ENCODE measurements around the gene RASA4B. TPM values are rescaled to one million over a fixed set of nuclear protein-coding genes. Genes with fewer than 3 reads are reported as not detected.

RASA4B gene
- total RNA-seq, 1 donor from 2014 or later, result 28.6 TPM

DNA sequence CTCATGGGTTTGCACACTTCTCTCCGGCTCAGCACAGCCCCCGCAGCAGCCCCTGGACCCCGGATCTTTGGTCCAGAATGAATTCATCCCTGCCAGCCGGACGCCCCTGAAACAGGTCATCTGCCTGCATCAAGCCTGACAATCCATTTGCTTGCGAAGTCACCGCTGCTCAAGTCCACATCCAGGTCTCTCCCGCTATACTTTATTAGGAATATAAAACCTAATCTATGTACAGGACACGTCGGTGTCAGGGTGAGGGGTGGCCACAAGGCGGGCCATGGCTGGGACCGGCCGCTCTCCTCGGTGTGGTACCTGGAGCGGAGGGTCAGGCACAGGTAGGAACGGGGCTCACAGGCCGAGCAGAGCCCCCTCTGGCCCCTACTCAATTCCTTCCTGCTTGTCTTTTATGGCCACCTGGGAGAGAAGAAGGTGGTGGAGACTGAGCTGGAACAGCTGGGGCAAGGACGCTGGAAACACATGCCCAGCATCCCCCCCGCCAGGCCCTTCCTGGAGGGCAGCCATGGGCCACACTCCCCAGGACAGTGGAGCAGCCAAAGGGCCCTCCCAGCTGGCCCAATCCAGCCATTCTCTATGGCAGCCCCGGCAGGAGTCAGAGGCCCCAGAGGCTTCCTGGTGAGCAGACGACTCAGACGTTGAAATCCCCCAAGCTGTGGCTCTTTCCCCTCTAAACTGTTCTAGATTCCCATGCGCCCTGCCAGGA, 44.1 kb downstream of the RASA4B start:
- intact Hi-C loops (cut with micrococcal nuclease), result no loop called here
- Mint-ChIP-seq H3K4me3 (no peak overlapping the region), H3K9me3 (no peaks in the 10 kb centered on the region), H3K4me1 (no peaks in the 10 kb centered on the region), H3K27me3 (no peaks in the 10 kb centered on the region), H3K27ac (no peak overlapping the region), H3K36me3 (ENCODE audit: low read depth) (peaks cover 13% of the 10 kb centered on the region)
- peak; percentile 53 for DNase-seq

DNA sequence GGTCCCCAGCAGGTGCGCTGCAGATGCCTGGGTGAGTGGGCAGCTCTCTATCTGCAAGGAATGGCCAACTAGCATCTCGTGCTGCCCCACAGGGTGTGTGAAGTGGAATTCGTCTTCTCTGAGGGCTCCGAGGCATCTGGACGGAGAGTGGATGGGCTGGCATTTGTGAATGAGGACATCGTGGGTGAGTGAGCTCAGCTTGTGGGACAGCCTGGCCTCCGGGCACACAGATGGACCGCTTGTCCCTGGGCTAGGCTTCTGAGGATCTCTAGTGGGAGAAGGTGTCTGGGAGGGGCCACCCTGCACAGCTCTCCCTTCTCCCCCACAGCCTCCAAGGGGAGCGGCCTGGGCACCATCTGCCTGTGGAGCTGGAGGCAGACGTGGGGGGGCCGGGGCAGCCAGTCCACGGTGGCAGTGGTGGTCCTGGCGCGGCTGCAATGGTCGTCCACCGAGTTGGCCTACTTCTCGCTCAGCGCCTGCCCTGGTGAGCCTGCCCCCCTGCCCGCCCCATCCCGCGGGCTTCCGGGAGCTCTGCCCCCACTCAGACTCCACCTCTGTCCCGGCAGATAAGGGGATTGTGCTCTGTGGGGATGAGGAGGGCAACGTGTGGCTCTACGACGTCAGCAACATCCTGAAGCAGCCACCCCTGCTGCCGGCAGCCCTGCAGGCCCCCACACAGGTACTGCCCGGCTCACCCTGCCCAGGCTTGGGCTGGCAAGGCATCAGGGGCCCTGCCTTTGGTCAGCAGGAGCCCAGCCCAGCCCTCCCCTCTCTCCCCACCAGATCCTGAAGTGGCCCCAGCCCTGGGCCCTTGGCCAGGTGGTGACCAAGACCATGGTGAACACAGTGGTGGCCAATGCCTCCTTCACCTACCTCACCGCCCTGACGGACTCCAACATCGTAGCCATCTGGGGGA, 45.2 kb downstream of the RASA4B start:
- H3K36me3 Mint-ChIP-seq (ENCODE audit: low read depth), result peaks cover 13% of the 10 kb centered on the region
- no peak overlapping the region for H3K27ac Mint-ChIP-seq
- H3K9me3 Mint-ChIP-seq, result no peaks in the 10 kb centered on the region
- H3K27me3 Mint-ChIP-seq, result no peaks in the 10 kb centered on the region
- H3K4me3 Mint-ChIP-seq, result no peak overlapping the region
- peak; percentile 56 for DNase-seq
- intact Hi-C loops (cut with micrococcal nuclease), result no loop called here
- no peaks in the 10 kb centered on the region for H3K4me1 Mint-ChIP-seq

DNA sequence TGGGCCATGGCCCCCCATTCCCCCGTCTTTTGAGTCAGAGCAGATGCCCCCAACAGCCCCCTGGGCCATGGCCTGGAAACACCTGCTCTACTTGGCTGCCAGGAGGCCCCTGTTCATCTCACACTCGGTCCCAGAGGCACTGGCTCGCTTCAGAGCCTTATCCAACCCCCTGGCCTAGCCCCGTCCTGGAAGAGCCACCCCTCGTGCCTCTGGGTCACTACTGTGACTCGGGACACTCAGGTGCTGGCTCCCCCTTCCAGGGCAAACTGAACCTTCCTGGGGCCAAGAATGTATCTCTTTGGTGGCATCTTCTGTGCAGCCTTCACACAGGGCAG, 45.8 kb downstream of the RASA4B start:
- H3K27me3 Mint-ChIP-seq, result no peaks in the 10 kb centered on the region
- no peak overlapping the region for H3K4me3 Mint-ChIP-seq
- DNase-seq, result no peak
- peaks cover 13% of the 10 kb centered on the region for H3K36me3 Mint-ChIP-seq (ENCODE audit: low read depth)
- H3K9me3 Mint-ChIP-seq, result no peaks in the 10 kb centered on the region
- H3K27ac Mint-ChIP-seq, result no peak overlapping the region
- peaks cover 2% of the 10 kb centered on the region for H3K4me1 Mint-ChIP-seq
- intact Hi-C loops (cut with micrococcal nuclease), result no loop called here

DNA sequence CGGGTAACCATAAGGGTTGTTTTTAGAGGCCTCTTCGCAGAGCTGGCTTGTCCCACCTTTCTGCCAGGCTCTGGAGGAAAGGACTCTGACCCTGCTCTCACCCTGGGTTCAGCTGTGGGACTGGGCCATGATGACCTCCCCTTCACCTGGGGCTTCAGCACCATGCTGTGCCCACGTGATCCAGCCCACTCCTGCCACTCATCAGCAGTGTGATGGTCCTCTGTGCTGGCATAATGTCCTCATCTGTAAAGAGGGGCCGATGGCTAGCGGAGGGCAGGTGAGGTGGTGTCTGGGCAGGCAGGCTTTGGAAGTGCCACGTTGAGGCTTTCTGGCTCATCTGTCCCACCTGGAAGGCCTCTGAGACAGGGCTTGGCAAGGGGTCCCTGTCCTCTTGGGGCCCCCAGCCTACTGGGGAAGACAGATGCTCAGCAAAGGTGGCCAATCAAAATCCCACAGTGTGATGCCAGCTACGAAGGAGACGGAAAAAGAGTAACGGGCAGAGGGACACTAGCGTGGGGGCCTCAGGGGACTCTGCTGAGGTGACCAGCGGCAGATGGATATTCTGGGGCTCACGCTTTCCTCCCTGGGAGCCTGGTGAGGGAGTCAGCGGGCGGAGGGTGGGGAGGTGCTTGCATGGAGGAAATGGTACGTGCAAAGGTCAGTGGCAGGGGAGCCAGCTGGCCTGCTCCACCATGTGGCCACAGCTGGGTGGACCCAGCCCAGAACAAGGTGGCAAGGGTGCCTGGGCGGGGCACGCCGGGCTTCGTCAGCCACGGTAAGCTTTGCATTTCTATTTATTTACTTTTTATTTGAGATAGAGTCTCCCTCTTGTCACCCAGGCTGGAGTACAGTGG, 47.4 kb downstream of the RASA4B start:
- H3K27me3 Mint-ChIP-seq, result no peaks in the 10 kb centered on the region
- intact Hi-C loops (cut with micrococcal nuclease), result loop anchor here (10.0 kb wide), 1 partner anchor 185 kb away; the partner anchor contains the start of gene SH2B2
- H3K4me1 Mint-ChIP-seq, result peaks cover 11% of the 10 kb centered on the region

DNA sequence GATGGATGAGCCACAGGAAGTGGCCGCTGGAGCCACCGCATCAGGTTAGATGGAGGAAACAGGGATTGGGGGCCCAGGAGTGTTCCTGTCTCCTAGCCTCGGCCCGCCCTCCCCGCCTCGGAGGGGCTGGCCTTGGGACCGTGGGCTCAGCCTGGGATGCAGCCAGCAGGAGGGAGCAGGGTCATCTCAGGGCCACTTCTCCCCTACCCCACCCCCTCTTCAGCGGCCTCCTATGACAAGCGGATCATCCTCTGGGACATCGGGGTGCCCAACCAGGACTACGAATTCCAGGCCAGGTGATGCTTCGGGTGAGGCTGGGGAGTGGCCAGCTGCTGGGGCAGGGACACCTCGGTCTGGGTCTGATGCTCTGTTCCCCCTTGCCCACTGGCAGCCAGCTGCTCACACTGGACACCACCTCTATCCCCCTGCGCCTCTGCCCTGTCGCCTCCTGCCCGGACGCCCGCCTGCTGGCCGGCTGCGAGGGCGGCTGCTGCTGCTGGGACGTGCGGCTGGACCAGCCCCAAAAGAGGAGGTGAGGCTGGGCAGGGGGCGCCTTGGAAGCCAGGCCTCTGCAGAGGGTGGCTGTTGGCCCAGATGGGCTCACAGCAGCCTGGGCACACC, 48.1 kb downstream of the RASA4B start:
- Mint-ChIP-seq H3K36me3 (ENCODE audit: low read depth) (peaks cover 15% of the 10 kb centered on the region), H3K4me3 (no peak overlapping the region), H3K27me3 (no peaks in the 10 kb centered on the region), H3K9me3 (no peaks in the 10 kb centered on the region), H3K27ac (no peak overlapping the region), H3K4me1 (peaks cover 11% of the 10 kb centered on the region)
- DNase-seq, result peak; percentile 54
- intact Hi-C loops (cut with micrococcal nuclease), result loop anchor here (10.0 kb wide), 1 partner anchor 185 kb away; the partner anchor contains the start of gene SH2B2

More for the DNA sequence above, 47.4 kb downstream of the RASA4B start:
- DNase-seq, result peak; percentile 56
- peaks cover 15% of the 10 kb centered on the region for H3K36me3 Mint-ChIP-seq (ENCODE audit: low read depth)
- H3K27ac Mint-ChIP-seq, result no peak overlapping the region
- H3K9me3 Mint-ChIP-seq, result no peaks in the 10 kb centered on the region
- no peak overlapping the region for H3K4me3 Mint-ChIP-seq

DNA sequence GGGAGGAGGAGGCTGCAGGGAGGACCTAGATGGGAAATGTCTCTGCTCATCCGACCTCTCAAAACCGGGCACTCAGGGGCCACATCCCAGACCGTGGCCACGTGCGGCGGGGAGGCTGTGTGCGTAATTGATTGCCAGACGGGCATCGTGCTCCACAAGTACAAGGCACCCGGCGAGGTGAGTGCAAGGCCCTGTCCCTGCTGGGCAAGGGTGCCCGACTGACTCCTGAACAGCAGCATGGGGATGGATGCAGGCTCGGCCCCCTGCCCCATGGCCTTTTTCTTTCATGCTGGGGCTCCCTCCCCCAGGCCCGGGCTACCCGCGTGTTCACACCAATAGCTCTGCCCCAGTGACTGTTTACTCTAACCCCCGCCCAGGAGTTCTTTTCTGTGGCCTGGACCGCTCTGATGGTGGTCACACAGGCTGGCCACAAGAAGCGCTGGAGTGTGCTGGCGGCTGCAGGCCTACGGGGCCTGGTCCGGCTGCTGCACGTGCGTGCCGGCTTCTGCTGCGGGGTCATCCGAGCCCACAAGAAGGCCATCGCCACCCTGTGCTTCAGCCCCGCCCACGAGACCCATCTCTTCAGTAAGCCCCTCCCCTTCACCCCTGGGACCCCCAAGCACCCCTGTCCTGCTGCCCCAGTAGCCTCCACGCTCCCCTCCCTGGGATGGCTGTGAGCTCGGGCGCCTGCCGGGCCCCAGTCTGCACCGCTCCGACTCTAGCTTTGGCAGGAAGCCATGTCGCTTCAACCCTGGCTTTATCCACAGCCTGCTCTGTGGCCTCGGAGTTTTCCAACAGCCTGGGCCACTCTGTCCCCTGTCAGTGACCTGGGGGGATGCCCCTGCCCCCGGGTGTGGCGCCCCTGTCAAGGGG, 48.9 kb downstream of the RASA4B start:
- Mint-ChIP-seq H3K9me3 (no peaks in the 10 kb centered on the region), H3K4me1 (peaks cover 17% of the 10 kb centered on the region), H3K27me3 (no peaks in the 10 kb centered on the region), H3K27ac (no peak overlapping the region), H3K36me3 (ENCODE audit: low read depth) (peaks cover 15% of the 10 kb centered on the region), H3K4me3 (no peak overlapping the region)
- peak; percentile 51 for DNase-seq
- intact Hi-C loops (cut with micrococcal nuclease), result loop anchor here (10.0 kb wide), 1 partner anchor 184 kb away; the partner anchor contains the start of gene SH2B2

DNA sequence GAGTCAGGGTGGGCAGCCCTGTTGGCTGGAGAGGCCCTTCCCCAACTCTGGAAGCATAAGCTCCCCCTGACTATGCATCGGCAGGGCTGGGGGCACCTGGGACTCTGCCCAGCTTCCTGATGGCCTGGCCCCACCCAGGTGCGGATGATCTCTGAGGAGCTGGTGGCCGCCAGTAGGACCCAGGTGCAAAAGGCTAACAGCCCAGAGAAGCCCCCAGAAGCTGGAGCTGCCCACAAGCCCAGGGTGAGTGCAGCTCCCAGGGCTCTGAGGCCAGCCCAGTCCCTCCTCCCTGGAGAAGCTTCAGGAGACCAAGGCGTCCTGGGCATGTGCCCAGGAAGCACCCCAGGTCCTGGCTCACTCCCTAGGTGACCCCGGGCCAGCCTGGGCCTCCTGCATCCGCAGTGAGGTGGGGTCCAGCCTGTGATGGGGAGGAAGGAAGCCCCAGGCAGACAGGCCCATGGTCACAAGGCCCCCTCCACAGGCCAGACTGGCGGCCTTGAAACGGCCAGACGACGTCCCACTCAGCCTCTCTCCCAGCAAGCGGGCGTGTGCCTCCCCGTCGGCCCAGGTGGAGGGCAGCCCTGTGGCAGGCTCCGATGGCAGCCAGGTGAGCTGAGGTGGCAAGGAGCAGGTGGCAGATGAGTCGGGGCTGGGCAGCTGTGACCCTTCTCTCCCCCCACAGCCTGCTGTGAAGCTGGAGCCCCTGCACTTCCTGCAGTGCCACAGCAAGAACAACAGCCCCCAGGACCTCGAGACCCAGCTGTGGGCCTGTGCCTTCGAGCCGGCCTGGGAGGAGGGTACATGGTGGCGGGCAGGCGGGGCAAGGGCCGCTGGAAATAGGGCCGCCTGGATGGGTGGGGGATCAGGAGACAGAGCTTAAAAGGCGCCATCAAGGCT, 49.7 kb downstream of the RASA4B start:
- no peak for DNase-seq
- Mint-ChIP-seq H3K4me3 (no peak overlapping the region), H3K9me3 (no peaks in the 10 kb centered on the region), H3K4me1 (peaks cover 19% of the 10 kb centered on the region), H3K27ac (no peak overlapping the region), H3K27me3 (no peaks in the 10 kb centered on the region), H3K36me3 (ENCODE audit: low read depth) (peaks cover 11% of the 10 kb centered on the region)
- intact Hi-C loops (cut with micrococcal nuclease), result loop anchor here (10.0 kb wide), 1 partner anchor 183 kb away; the partner anchor contains the start of gene SH2B2

DNA sequence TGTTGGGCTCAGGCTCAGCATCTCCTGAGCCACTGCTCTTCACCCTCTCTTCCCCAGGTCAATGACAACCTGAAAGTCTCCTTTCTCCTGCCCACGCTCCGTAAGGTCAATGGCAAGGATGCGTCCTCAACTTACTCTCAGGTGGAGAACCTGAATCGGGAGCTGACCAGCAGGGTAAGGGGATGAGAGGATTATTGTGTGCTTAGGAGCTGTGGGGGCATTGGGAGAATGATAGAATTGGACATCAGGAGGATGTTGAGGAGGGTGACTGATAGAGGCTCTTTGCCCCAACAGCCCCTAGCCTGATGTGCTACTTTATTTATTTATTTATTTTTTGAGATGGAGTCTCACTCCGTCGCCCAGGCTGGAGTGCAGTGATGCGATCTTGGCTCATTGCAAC, 51.5 kb downstream of the RASA4B start:
- Mint-ChIP-seq H3K27me3 (no peaks in the 10 kb centered on the region), H3K4me1 (peaks cover 24% of the 10 kb centered on the region), H3K4me3 (peak overlapping the region; percentile 95), H3K36me3 (ENCODE audit: low read depth) (peaks cover 6% of the 10 kb centered on the region), H3K27ac (peak overlapping the region; percentile 17), H3K9me3 (no peaks in the 10 kb centered on the region)
- no peak for DNase-seq
- intact Hi-C loops (cut with micrococcal nuclease), result loop anchor here (10.0 kb wide), 1 partner anchor 181 kb away; the partner anchor contains the start of gene SH2B2

DNA sequence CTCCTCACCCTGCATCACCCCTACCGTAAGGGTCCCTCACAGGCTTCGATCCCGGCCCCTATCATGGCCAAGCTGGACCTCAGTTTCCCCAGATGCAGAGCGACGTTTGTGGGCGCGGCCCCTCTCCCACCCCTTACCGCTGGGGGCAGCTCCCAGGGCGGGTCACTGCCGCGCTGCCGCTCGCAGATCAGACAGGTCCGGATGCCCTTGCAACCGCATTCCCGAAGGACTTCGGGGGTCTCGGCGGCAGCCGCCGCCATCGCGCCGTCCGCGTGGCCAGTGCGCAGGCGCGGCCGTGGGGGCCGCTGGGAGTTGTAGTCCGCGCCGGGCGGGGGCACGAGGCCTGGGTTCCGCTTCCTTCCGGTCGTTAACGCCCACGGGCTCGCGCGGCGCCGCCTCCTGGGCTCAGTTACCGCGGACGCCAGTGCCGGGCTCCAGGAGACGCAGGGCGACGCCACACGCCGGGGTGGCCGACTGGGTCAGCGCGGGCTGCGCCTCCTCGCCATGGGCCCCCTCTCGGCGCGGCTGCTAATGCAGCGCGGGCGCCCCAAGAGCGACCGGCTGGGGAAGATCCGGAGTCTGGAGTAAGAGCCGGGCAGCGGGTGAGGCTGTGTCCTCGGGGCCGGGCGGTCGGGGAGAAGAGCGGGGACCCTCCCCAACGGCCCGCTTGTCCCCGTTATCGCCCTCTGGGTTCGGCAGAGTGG, 52.8 kb downstream of the RASA4B start, which contains the start of the genes ALKBH4 and LRWD1:
Gene ALKBH4, minus strand, starts transcription at position 287 of the 704 bp plus-strand sequence. Its CDS starts 27 bp downstream, at position 260.
Gene LRWD1, plus strand, starts transcription at position 408 of the 704 bp plus-strand sequence. Its CDS starts 97 bp downstream, at position 505.
- no peaks in the 10 kb centered on the region for H3K27me3 Mint-ChIP-seq
- intact Hi-C loops (cut with micrococcal nuclease), result loop anchor here (1.0 to 10.0 kb wide), 4 partner anchors 38 to 180 kb away; partner anchors contain the start of genes PRKRIP1 and SH2B2
- H3K27ac Mint-ChIP-seq, result peak within 1 kb of the TSS; percentile 85
- peaks cover 5% of the 10 kb centered on the region for H3K36me3 Mint-ChIP-seq (ENCODE audit: low read depth)
- DNase-seq, result peak; percentile 99
- H3K9me3 Mint-ChIP-seq, result no peaks in the 10 kb centered on the region
- H3K4me3 Mint-ChIP-seq, result peak within 1 kb of the TSS; percentile 95
- H3K4me1 Mint-ChIP-seq, result peaks cover 24% of the 10 kb centered on the region

DNA sequence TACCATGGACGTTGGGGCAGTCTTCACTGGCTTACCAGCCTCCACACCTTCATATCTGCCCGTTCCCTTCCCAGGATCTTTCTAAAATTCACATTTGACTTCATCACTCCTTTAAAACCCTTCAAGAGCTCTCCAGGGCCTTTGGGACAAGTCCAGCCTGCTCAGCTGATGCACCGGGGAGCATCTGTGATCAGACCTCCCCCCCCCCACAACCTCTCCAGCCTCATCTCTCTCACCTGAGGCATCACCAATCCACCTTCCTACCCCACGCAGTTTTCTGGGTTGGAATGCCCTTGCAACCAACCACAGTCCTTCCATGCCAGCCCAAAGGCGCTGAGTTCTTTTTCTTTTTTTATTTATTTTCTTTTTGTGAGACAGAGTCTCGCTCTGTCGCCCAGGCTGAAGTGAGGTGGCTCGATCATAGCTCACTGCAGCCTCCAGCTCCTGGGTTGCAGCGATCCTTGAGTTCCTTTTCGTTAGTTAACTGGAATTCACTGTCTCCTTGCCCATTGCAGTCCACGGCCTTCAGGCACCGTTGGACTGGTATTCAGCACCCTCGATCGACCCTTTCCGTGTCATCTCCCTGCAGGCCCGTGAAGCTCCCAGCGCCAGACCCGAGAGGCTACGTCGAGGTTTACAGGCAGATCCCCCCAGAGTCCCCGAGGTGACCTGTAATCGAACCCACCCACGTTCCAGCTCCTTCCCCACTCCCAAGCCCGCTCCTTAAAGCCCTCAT, 53.6 kb downstream of the RASA4B start:
- peaks cover 9% of the 10 kb centered on the region for H3K36me3 Mint-ChIP-seq (ENCODE audit: low read depth)
- H3K9me3 Mint-ChIP-seq, result no peaks in the 10 kb centered on the region
- peaks cover 24% of the 10 kb centered on the region for H3K4me1 Mint-ChIP-seq
- H3K4me3 Mint-ChIP-seq, result peak overlapping the region; percentile 95
- intact Hi-C loops (cut with micrococcal nuclease), result loop anchor here (1.0 to 10.0 kb wide), 4 partner anchors 37 to 179 kb away; partner anchors contain the start of genes PRKRIP1 and SH2B2
- H3K27me3 Mint-ChIP-seq, result no peaks in the 10 kb centered on the region
- H3K27ac Mint-ChIP-seq, result peak overlapping the region; percentile 85
- no peak for DNase-seq
